ENCODE results near the gene GDI1.

The GDI1 gene

GRCh38 chrX:154462396-154462795 is 25.4 kb downstream of the GDI1 start:
- DNase-seq (ENCODE audit: low read depth), result no peak

GRCh38 chrX:154463611-154464220 is 26.8 kb downstream of the GDI1 start:
- DNase-seq (ENCODE audit: low read depth), result no peak

- no peak for DNase-seq (ENCODE audit: low read depth)
These were observed 27.9 kb downstream of the GDI1 start for GRCh38 chrX:154464806-154465365.

GRCh38 chrX:154465601-154466000 is 28.6 kb downstream of the GDI1 start:
- DNase-seq (ENCODE audit: low read depth), result no peak

- DNase-seq (ENCODE audit: low read depth), result no peak
These were observed 29.1 kb downstream of the GDI1 start for GRCh38 chrX:154466036-154466435.

GRCh38 chrX:154466907-154467306 is 30.0 kb downstream of the GDI1 start:
- DNase-seq (ENCODE audit: low read depth), result no peak

GRCh38 chrX:154467556-154467955 is 30.6 kb downstream of the GDI1 start:
- no peak for DNase-seq (ENCODE audit: low read depth)

GRCh38 chrX:154468217-154468616 is 31.3 kb downstream of the GDI1 start:
- DNase-seq (ENCODE audit: low read depth), result no peak

GRCh38 chrX:154469114-154469513 is 32.2 kb downstream of the GDI1 start:
- DNase-seq (ENCODE audit: low read depth), result no peak

- no peak for DNase-seq (ENCODE audit: low read depth)
These were observed 32.9 kb downstream of the GDI1 start for GRCh38 chrX:154469880-154470279.

GRCh38 chrX:154470434-154470833 is 33.5 kb downstream of the GDI1 start:
- no peak for DNase-seq (ENCODE audit: low read depth)

- no peak for DNase-seq (ENCODE audit: low read depth)
These were observed 34.1 kb downstream of the GDI1 start for GRCh38 chrX:154470914-154471568.

GRCh38 chrX:154471839-154472684 is 35.1 kb downstream of the GDI1 start:
- no peak for DNase-seq (ENCODE audit: low read depth)

- DNase-seq (ENCODE audit: low read depth), result no peak
These were observed 36.0 kb downstream of the GDI1 start for GRCh38 chrX:154472685-154473632.

- DNase-seq (ENCODE audit: low read depth), result no peak
These were observed 36.7 kb downstream of the GDI1 start for GRCh38 chrX:154473683-154474082.

GRCh38 chrX:154476821-154477220 is 39.9 kb downstream of the GDI1 start:
- DNase-seq (ENCODE audit: low read depth), result no peak

GRCh38 chrX:154477891-154478477 is 41.0 kb downstream of the GDI1 start:
- no peak for DNase-seq (ENCODE audit: low read depth)

- DNase-seq (ENCODE audit: low read depth), result peak; percentile 89
These were observed 42.0 kb downstream of the GDI1 start, which contains the start of gene LAGE3 for GRCh38 chrX:154478728-154479622. LAGE3 (minus strand) TSS chrX:154479281; CDS start chrX:154478915, 366 bp downstream.

- DNase-seq (ENCODE audit: low read depth), result no peak
These were observed 44.2 kb downstream of the GDI1 start for GRCh38 chrX:154481195-154481594.
